SK-N-SH (cell line): ENCODE measurements around the gene TM9SF3.

Source experiments
- CHD2 ChIP-seq: fragments of 150-350 bp; IDR thresholded peaks from 2 replicates; pipeline ENCODE4 v1.6.1; 2018; ENCODE audit warnings: low read length; ENCODE audit not compliant: partially characterized antibody
- EZH2phosphoT487 ChIP-seq: fragments of 200-600 bp; sonication (generic); IDR thresholded peaks from 2 replicates; pipeline ENCODE4 v1.6.1; 2017; ENCODE audit warnings: low read depth, mixed run types, mild to moderate bottlenecking, antibody characterized with exemption, moderate library complexity, borderline replicate concordance
- FOSL2 ChIP-seq: IDR thresholded peaks from 2 replicates; pipeline ENCODE4 v1.4.0; 2012; ENCODE audit warnings: low read depth, mild to moderate bottlenecking, moderate library complexity, borderline replicate concordance
- FOXJ3 ChIP-seq: sonication (generic); formaldehyde crosslinking; IDR thresholded peaks from 2 replicates; pipeline ENCODE4 v1.5.1; 2020; ENCODE audit warnings: mild to moderate bottlenecking, missing genetic modification reagents
- FOXM1 ChIP-seq: IDR thresholded peaks from 2 replicates; pipeline ENCODE4 v1.4.0; 2012; ENCODE audit warnings: low read depth, mild to moderate bottlenecking
- POLR2AphosphoS5 ChIP-seq: IDR thresholded peaks from 2 replicates; pipeline ENCODE4 v1.6.1; 2012; ENCODE audit warnings: low read depth, low read length
- RAD21 ChIP-seq: IDR thresholded peaks from 2 replicates; pipeline ENCODE4 v1.6.1; 2012; ENCODE audit warnings: mild to moderate bottlenecking, low read length
- SIN3A ChIP-seq: IDR thresholded peaks from 2 replicates; pipeline ENCODE4 v1.6.1; 2012; ENCODE audit warnings: low read depth, mild to moderate bottlenecking, low read length, moderate library complexity, borderline replicate concordance
- TF ChIP-seq, protein P1 (sequence below): IDR thresholded peaks from 2 replicates; pipeline ENCODE4 v1.4.0; 2012; ENCODE audit warnings: low read depth
- TF ChIP-seq, protein P2 (sequence below): fragments of 200-600 bp; sonication (generic); IDR thresholded peaks from 2 replicates; pipeline ENCODE4 v1.6.1; 2017; ENCODE audit warnings: antibody characterized with exemption, mild to moderate bottlenecking, moderate library complexity
- TF ChIP-seq, protein P3 (sequence below): IDR thresholded peaks from 2 replicates; pipeline ENCODE4 v1.6.1; 2012; ENCODE audit warnings: mild to moderate bottlenecking, low read depth, low read length, moderate library complexity

DNA sequence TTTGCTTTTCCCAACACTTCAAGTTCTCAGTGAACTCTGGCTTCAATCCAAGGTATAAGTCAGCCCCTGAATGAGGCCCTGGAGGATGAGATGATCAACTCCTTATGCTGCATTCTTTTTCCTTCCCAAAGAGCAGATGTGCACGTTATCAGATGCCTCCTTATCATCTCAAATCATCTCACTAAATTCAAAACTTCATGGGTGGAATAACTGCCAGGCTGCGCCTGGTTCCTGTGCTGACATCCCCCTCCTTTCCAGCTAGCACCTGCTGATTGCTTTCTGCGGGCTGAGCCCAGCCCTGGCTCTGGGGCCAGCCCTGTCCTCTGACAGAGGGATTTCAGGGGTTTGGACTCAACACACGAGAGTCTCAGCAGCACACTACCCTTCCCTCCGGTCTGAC, 118.0 kb downstream of the TM9SF3 start:
- TF ChIP-seq EZH2phosphoT487 = no peak
- TF ChIP-seq, protein P1, sequence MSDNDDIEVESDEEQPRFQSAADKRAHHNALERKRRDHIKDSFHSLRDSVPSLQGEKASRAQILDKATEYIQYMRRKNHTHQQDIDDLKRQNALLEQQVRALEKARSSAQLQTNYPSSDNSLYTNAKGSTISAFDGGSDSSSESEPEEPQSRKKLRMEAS = no peak
- no peak for TF ChIP-seq FOXJ3 (CRISPR knock-in tag)
- TF ChIP-seq, protein P2, sequence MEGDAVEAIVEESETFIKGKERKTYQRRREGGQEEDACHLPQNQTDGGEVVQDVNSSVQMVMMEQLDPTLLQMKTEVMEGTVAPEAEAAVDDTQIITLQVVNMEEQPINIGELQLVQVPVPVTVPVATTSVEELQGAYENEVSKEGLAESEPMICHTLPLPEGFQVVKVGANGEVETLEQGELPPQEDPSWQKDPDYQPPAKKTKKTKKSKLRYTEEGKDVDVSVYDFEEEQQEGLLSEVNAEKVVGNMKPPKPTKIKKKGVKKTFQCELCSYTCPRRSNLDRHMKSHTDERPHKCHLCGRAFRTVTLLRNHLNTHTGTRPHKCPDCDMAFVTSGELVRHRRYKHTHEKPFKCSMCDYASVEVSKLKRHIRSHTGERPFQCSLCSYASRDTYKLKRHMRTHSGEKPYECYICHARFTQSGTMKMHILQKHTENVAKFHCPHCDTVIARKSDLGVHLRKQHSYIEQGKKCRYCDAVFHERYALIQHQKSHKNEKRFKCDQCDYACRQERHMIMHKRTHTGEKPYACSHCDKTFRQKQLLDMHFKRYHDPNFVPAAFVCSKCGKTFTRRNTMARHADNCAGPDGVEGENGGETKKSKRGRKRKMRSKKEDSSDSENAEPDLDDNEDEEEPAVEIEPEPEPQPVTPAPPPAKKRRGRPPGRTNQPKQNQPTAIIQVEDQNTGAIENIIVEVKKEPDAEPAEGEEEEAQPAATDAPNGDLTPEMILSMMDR = no peak
- no peak for TF ChIP-seq CHD2
- TF ChIP-seq, protein P3, sequence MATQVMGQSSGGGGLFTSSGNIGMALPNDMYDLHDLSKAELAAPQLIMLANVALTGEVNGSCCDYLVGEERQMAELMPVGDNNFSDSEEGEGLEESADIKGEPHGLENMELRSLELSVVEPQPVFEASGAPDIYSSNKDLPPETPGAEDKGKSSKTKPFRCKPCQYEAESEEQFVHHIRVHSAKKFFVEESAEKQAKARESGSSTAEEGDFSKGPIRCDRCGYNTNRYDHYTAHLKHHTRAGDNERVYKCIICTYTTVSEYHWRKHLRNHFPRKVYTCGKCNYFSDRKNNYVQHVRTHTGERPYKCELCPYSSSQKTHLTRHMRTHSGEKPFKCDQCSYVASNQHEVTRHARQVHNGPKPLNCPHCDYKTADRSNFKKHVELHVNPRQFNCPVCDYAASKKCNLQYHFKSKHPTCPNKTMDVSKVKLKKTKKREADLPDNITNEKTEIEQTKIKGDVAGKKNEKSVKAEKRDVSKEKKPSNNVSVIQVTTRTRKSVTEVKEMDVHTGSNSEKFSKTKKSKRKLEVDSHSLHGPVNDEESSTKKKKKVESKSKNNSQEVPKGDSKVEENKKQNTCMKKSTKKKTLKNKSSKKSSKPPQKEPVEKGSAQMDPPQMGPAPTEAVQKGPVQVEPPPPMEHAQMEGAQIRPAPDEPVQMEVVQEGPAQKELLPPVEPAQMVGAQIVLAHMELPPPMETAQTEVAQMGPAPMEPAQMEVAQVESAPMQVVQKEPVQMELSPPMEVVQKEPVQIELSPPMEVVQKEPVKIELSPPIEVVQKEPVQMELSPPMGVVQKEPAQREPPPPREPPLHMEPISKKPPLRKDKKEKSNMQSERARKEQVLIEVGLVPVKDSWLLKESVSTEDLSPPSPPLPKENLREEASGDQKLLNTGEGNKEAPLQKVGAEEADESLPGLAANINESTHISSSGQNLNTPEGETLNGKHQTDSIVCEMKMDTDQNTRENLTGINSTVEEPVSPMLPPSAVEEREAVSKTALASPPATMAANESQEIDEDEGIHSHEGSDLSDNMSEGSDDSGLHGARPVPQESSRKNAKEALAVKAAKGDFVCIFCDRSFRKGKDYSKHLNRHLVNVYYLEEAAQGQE = no peak
- TF ChIP-seq SIN3A = no peak
- no peak for TF ChIP-seq FOSL2
- no peak for TF ChIP-seq RAD21
- no peak for TF ChIP-seq FOXM1
- no peak for TF ChIP-seq POLR2AphosphoS5
